Measurements from ENCODE around the gene C12orf57. TPM values are rescaled to one million over a fixed set of nuclear protein-coding genes. Genes with fewer than 3 reads are reported as not detected.

The C12orf57 gene
- polyA plus RNA-seq, 1 donor from 2014 or later: 500 TPM

DNA sequence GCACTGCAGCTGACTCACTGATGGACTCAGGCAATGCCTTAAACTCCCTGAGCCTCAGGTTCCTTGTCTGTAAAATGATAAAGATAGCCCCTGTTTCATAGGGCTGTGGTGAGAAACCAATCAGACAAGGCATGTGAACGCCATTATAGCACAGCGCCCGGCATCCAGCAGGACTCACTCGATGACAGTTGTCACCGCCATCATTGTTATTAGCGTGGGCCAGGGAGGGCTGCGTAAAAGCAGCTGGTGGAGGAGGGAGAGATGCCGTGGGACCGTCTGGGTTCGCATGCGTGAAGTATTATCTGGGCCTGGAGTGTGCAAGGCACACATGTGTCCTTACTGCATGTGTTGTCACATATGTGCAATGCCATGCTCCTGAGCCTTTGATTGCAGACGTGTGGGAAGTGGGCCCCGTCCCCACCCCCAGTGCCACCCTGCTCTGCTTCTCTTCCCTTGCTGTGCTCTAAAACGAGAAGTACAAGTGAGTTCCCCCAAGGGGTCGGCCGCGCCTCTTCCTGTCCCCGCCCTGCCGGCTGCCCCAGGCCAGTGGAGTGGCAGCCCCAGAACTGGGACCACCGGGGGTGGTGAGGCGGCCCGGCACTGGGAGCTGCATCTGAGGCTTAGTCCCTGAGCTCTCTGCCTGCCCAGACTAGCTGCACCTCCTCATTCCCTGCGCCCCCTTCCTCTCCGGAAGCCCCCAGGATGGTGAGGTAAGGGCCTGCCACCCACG lies 7.2 kb downstream of the C12orf57 start, which contains the start of gene PTPN6:
TSS of gene PTPN6 (plus strand) at position 546 of the 730 bp plus-strand sequence. CDS start at position 703, 157 bp downstream.
- Histone ChIP-seq H3K4me3 (ENCODE audit: low read length) (no peak within 1 kb of the TSS), H3K36me3 (ENCODE audit: insufficient read depth, low read length) (no peaks in the 10 kb centered on the region), H3K79me2 (replicated peaks; ENCODE audit: insufficient read depth, low read length) (no peaks in the 10 kb centered on the region), H2AFZ (ENCODE audit: low read depth, low read length) (no peak within 1 kb of the TSS), H3K9me3 (ENCODE audit: low read length) (no peaks in the 10 kb centered on the region), H3K4me2 (ENCODE audit: low read length) (no peak within 1 kb of the TSS), H3K9ac (ENCODE audit: low read length) (no peak within 1 kb of the TSS), H4K20me1 (ENCODE audit: insufficient read depth) (no peaks in the 10 kb centered on the region), H3F3A (ENCODE audit: insufficient read depth, low read length, poor library complexity, severe bottlenecking) (no peaks in the 10 kb centered on the region), H3K27ac (ENCODE audit: low read length) (no peak within 1 kb of the TSS), H3K27me3 (ENCODE audit: insufficient read depth, low read depth, low read length) (no peaks in the 10 kb centered on the region), H3K9me2 (ENCODE audit: insufficient read depth, low read length) (no peaks in the 10 kb centered on the region)
- no peak for TF ChIP-seq TAF1 (IDR thresholded peaks at IDR 0.05; ENCODE audit: low read depth)
- TF ChIP-seq SMC3 (conservative IDR thresholded peaks at IDR 0.05; ENCODE audit: poor library complexity): no peak

GRCh38 chr12:6951551-6952120 lies 7.8 kb downstream of the C12orf57 start:
- H3K36me3 ChIP-seq (ENCODE audit: insufficient read depth, low read length): no peaks in the 10 kb centered on the region
- H3K27me3 ChIP-seq (ENCODE audit: insufficient read depth, low read depth, low read length): no peaks in the 10 kb centered on the region
- no peak overlapping the region for H3K4me2 ChIP-seq (ENCODE audit: low read length)
- H3K9me2 ChIP-seq (ENCODE audit: insufficient read depth, low read length): no peaks in the 10 kb centered on the region
- no peak overlapping the region for H2AFZ ChIP-seq (ENCODE audit: low read depth, low read length)
- H3K27ac ChIP-seq (ENCODE audit: low read length): no peak overlapping the region
- H3K9ac ChIP-seq (ENCODE audit: low read length): no peak overlapping the region
- no peaks in the 10 kb centered on the region for H4K20me1 ChIP-seq (ENCODE audit: insufficient read depth)
- H3K9me3 ChIP-seq (ENCODE audit: low read length): no peaks in the 10 kb centered on the region
- no peaks in the 10 kb centered on the region for H3F3A ChIP-seq (ENCODE audit: insufficient read depth, low read length, poor library complexity, severe bottlenecking)
- H3K79me2 ChIP-seq (replicated peaks; ENCODE audit: insufficient read depth, low read length): no peaks in the 10 kb centered on the region
- H3K4me3 ChIP-seq (ENCODE audit: low read length): no peak overlapping the region
- no peak for TF ChIP-seq POLR2AphosphoS5 (IDR thresholded peaks at IDR 0.05)
- TF ChIP-seq, protein P1, sequence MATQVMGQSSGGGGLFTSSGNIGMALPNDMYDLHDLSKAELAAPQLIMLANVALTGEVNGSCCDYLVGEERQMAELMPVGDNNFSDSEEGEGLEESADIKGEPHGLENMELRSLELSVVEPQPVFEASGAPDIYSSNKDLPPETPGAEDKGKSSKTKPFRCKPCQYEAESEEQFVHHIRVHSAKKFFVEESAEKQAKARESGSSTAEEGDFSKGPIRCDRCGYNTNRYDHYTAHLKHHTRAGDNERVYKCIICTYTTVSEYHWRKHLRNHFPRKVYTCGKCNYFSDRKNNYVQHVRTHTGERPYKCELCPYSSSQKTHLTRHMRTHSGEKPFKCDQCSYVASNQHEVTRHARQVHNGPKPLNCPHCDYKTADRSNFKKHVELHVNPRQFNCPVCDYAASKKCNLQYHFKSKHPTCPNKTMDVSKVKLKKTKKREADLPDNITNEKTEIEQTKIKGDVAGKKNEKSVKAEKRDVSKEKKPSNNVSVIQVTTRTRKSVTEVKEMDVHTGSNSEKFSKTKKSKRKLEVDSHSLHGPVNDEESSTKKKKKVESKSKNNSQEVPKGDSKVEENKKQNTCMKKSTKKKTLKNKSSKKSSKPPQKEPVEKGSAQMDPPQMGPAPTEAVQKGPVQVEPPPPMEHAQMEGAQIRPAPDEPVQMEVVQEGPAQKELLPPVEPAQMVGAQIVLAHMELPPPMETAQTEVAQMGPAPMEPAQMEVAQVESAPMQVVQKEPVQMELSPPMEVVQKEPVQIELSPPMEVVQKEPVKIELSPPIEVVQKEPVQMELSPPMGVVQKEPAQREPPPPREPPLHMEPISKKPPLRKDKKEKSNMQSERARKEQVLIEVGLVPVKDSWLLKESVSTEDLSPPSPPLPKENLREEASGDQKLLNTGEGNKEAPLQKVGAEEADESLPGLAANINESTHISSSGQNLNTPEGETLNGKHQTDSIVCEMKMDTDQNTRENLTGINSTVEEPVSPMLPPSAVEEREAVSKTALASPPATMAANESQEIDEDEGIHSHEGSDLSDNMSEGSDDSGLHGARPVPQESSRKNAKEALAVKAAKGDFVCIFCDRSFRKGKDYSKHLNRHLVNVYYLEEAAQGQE (IDR thresholded peaks at IDR 0.05; ENCODE audit: borderline replicate concordance): no peak
- no peak for TF ChIP-seq EZH2 (IDR thresholded peaks at IDR 0.05; ENCODE audit: borderline replicate concordance, insufficient read depth, low read length, poor library complexity, severe bottlenecking)
- no peak for TF ChIP-seq RAD21 (conservative IDR thresholded peaks at IDR 0.05)
- no peak for TF ChIP-seq TAF1 (IDR thresholded peaks at IDR 0.05; ENCODE audit: low read depth)
- no peak for TF ChIP-seq CTCF (IDR thresholded peaks at IDR 0.05; ENCODE audit: poor library complexity, severe bottlenecking)
- no peak for TF ChIP-seq SMC3 (conservative IDR thresholded peaks at IDR 0.05; ENCODE audit: poor library complexity)
- TF ChIP-seq EP300 (conservative IDR thresholded peaks at IDR 0.05; ENCODE audit: poor library complexity, severe bottlenecking): no peak
- no peak for TF ChIP-seq MXI1 (conservative IDR thresholded peaks at IDR 0.05; ENCODE audit: poor library complexity, severe bottlenecking)
